C4-2B (cell line): ENCODE results near the gene UBE4A.

Experiments
- H3K27ac ChIP-seq: fragments of 450-650 bp; 2 replicates; pipeline ENCODE4 v1.5.1; 2017
- ZFX ChIP-seq: fragments of 450-650 bp; IDR thresholded peaks from 2 replicates; pipeline ENCODE4 v1.6.1; 2017
- TF ChIP-seq, protein P1 (sequence below): fragments of 450-650 bp; conservative IDR thresholded peaks from 2 replicates; pipeline ENCODE4 v1.5.1; 2017; ENCODE audit warnings: mild to moderate bottlenecking

Gene UBE4A

DNA sequence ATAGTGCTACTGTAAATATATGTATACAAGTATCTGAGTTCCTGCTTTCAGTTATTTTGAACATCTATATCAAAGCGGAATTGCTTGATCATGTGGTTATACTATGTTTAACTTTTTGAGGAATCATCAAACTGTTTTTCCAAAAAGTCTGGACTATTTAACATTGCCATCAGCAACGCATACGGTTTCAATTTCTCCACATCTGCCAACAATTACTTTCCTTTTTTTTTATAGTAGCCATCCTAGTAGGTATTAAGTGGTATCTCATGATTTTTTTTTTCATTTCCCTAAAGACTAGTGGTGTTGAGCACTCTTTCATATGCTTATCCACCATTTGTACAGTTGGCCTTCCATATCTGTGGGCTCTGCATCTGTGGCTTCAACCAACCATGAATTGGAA is 1.3 kb upstream of the UBE4A start:
- H3K27ac ChIP-seq: no peak overlapping the region
- TF ChIP-seq ZFX: no peak
- TF ChIP-seq, protein P1, sequence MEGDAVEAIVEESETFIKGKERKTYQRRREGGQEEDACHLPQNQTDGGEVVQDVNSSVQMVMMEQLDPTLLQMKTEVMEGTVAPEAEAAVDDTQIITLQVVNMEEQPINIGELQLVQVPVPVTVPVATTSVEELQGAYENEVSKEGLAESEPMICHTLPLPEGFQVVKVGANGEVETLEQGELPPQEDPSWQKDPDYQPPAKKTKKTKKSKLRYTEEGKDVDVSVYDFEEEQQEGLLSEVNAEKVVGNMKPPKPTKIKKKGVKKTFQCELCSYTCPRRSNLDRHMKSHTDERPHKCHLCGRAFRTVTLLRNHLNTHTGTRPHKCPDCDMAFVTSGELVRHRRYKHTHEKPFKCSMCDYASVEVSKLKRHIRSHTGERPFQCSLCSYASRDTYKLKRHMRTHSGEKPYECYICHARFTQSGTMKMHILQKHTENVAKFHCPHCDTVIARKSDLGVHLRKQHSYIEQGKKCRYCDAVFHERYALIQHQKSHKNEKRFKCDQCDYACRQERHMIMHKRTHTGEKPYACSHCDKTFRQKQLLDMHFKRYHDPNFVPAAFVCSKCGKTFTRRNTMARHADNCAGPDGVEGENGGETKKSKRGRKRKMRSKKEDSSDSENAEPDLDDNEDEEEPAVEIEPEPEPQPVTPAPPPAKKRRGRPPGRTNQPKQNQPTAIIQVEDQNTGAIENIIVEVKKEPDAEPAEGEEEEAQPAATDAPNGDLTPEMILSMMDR: no peak

DNA sequence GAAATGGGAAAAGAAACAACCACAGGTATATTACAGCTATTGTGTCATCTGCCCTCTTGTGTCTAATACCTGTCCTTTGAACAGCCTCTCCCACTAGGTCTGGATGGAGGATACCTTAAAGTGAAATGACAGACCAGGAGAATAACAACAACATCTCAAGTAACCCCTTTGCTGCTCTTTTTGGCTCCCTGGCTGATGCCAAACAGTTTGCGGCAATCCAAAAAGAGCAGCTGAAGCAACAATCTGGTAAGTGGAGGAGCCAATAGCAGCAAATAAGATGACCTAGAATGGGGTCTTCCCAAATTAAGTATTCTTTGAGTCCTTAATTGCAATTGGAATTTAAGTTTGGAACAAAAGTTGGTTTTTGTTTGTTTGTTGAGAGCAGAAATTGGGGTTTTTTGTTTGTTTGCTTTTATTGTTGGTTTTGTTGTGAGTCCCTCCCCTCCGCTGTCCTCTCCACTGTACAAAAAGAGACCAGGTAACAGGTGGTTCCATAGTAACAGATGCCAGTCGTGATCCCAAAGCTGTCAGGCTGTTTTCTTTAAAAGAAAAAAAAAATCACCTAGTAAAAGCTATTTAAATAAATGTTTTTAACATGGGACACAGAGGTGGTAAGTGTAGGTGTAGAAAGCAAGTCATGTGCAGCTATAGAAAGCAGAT is 5.7 kb downstream of the UBE4A start:
- TF ChIP-seq, protein P1: no peak
- TF ChIP-seq ZFX: no peak
- H3K27ac ChIP-seq: no peak overlapping the region

DNA sequence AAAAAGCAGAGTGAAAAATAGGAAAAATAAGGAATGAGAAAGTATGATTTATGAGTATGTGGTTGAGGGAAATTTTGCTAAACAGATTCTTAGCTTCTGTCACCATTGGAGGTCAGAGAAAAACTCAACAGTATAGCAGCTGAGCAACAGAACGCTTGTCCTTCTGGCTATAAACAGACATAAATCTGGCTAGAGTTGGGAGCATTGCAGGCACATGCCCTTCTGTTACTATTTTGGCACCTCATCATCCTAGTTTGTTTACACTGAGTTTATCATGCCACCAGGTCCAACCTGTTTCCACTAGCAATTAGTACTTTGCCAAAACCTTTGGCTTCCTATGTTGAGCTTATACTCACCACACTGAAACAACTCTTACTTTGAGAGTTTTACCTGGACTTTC is 6.9 kb downstream of the UBE4A start:
- TF ChIP-seq, protein P1: no peak
- no peak for TF ChIP-seq ZFX
- H3K27ac ChIP-seq: peak overlapping the region; percentile 56

DNA sequence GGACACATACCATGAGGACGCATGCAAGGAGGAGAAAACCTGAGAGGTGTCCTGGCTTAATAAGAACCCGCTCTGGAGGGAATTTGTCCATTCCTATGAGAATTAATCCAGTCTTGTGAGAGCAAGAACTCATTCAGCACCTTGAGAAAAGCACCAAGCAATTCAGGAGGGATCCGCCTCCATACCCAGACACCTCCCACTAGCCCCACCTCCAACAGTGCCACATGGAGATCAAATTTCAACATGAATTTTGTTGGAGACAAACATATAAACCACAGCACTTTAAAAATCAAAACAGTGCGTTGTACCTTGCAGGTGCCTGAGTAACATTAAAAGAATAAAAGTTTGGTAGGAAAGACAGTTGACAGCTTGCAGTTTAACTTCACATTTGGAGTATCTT is 11.4 kb downstream of the UBE4A start:
- no peak overlapping the region for H3K27ac ChIP-seq
- TF ChIP-seq, protein P1: no peak
- no peak for TF ChIP-seq ZFX

GRCh38 chr11:118373263-118373662 is 13.9 kb downstream of the UBE4A start:
- H3K27ac ChIP-seq: no peak overlapping the region
- TF ChIP-seq, protein P1: no peak
- no peak for TF ChIP-seq ZFX

- no peak for TF ChIP-seq ZFX
- TF ChIP-seq, protein P1: no peak
Observed at GRCh38 chr11:118373871-118374270, 14.5 kb downstream of the UBE4A start.

DNA sequence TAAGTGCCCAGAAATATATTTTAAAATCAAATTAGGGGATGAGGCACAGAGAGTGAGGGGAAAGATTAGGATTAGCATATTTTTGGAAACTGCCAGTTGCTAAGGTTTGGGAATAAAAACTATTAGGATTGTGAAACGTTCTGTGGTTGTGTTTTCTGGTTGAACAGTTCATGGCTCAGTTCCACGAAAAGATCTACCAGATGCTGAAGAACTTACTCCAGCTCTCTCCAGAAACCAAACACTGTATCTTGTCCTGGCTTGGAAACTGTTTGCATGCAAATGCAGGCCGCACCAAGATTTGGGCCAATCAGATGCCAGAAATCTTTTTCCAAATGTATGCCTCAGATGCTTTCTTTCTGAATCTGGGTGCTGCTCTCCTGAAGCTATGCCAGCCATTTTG is 15.3 kb downstream of the UBE4A start:
- no peak overlapping the region for H3K27ac ChIP-seq
- TF ChIP-seq ZFX: no peak
- TF ChIP-seq, protein P1: no peak

More at GRCh38 chr11:118373871-118374270, 14.5 kb downstream of the UBE4A start:
- no peak overlapping the region for H3K27ac ChIP-seq
